GM23338 (cell line): ENCODE data around the gene CTSC. TPM values are rescaled to one million over a fixed set of nuclear protein-coding genes. Genes with fewer than 3 reads are reported as not detected.

Source experiments
- ATAC-seq: fragments of 200-7000 bp; cut with Tn5 transposase; 3 replicates; pipeline ENCODE4 v1.9.1; 2020
- DNase-seq: peaks from one replicate; pipeline ENCODE4 v3.0.0-alpha.2; 2015; ENCODE audit warnings: low spot score
- H2AFZ ChIP-seq: fragments of 200-600 bp; sonication (generic); 2 replicates; pipeline ENCODE4 v1.8.0; 2016; ENCODE audit warnings: antibody characterized with exemption, mild to moderate bottlenecking, moderate library complexity
- H3F3A ChIP-seq: fragments of 200-600 bp; sonication (generic); replicated peaks from 2 replicates; pipeline ENCODE4 v1.8.0; 2017; ENCODE audit warnings: antibody characterized with exemption, mixed run types, low read depth
- H3K27ac ChIP-seq: fragments of 200-600 bp; sonication (generic); 2 replicates; pipeline ENCODE4 v1.6.1; 2016; ENCODE audit warnings: low read depth
- H3K27me3 ChIP-seq: fragments of 200-600 bp; sonication (generic); 2 replicates; pipeline ENCODE4 v1.8.0; 2016; ENCODE audit warnings: mild to moderate bottlenecking, mixed run types, moderate library complexity; ENCODE audit not compliant: insufficient read depth
- H3K36me3 ChIP-seq: fragments of 200-600 bp; sonication (generic); 2 replicates; pipeline ENCODE4 v1.8.0; 2016; ENCODE audit warnings: mild to moderate bottlenecking; ENCODE audit not compliant: insufficient read depth
- H3K4me1 ChIP-seq: fragments of 200-600 bp; sonication (generic); 2 replicates; pipeline ENCODE4 v1.8.0; 2016; ENCODE audit warnings: mild to moderate bottlenecking, moderate library complexity; ENCODE audit not compliant: insufficient read depth
- H3K4me2 ChIP-seq: fragments of 200-600 bp; sonication (generic); 2 replicates; pipeline ENCODE4 v1.7.1; 2017; ENCODE audit warnings: mixed run types
- H3K4me3 ChIP-seq: fragments of 200-600 bp; sonication (generic); 2 replicates; pipeline ENCODE4 v1.6.1; 2016; ENCODE audit warnings: mixed run types
- H3K79me2 ChIP-seq: fragments of 200-600 bp; sonication (generic); replicated peaks from 2 replicates; pipeline ENCODE4 v1.8.0; 2017; ENCODE audit warnings: mild to moderate bottlenecking; ENCODE audit not compliant: insufficient read depth
- H3K9me2 ChIP-seq: fragments of 200-600 bp; sonication (generic); 2 replicates; pipeline ENCODE4 v1.8.0; 2017; ENCODE audit not compliant: insufficient read depth
- H4K20me1 ChIP-seq: fragments of 200-600 bp; sonication (generic); replicated peaks from 2 replicates; pipeline ENCODE4 v1.8.0; 2017; ENCODE audit warnings: mild to moderate bottlenecking; ENCODE audit not compliant: insufficient read depth
- H3K27ac Mint-ChIP-seq: 2 replicates; pipeline ENCODE4 v1.8.0; 2020; ENCODE audit warnings: inconsistent platforms, mild to moderate bottlenecking, moderate library complexity, mixed read lengths
- H3K27me3 Mint-ChIP-seq: 3 replicates; pipeline ENCODE4 v1.8.0; 2022; ENCODE audit warnings: low read depth, mild to moderate bottlenecking, moderate library complexity, mixed read lengths, inconsistent platforms; ENCODE audit not compliant: insufficient read depth, poor library complexity
- H3K36me3 Mint-ChIP-seq: 3 replicates; pipeline ENCODE4 v1.8.0; 2021; ENCODE audit warnings: low read depth, mild to moderate bottlenecking, inconsistent platforms, moderate library complexity, mixed read lengths
- H3K4me1 Mint-ChIP-seq: 3 replicates; pipeline ENCODE4 v1.8.0; 2020; ENCODE audit warnings: mild to moderate bottlenecking, inconsistent platforms, mixed read lengths
- H3K4me3 Mint-ChIP-seq: 3 replicates; pipeline ENCODE4 v1.8.0; 2021; ENCODE audit warnings: moderate library complexity, mild to moderate bottlenecking, inconsistent platforms, mixed read lengths
- H3K9me3 Mint-ChIP-seq: 3 replicates; pipeline ENCODE4 v1.8.0; 2020; ENCODE audit warnings: moderate library complexity, mild to moderate bottlenecking, inconsistent platforms, mixed read lengths
- CREB1 ChIP-seq: fragments of 250-450 bp; sonication (Bioruptor Pico); IDR thresholded peaks from 2 replicates; pipeline ENCODE4 v1.5.0; 2020; ENCODE audit warnings: low read depth, mild to moderate bottlenecking, moderate library complexity
- EZH2 ChIP-seq: fragments of 200-600 bp; sonication (generic); IDR thresholded peaks from one replicate; pipeline ENCODE4 v1.8.0; 2017; ENCODE audit warnings: antibody characterized with exemption, mild to moderate bottlenecking, low read depth; ENCODE audit not compliant: unreplicated experiment
- EZH2phosphoT487 ChIP-seq: fragments of 200-600 bp; sonication (generic); IDR thresholded peaks from one replicate; pipeline ENCODE4 v1.8.1; 2018; ENCODE audit warnings: antibody characterized with exemption; ENCODE audit not compliant: unreplicated experiment
- JUNB ChIP-seq: IDR thresholded peaks from one replicate; pipeline ENCODE4 v1.6.1; 2016; ENCODE audit warnings: antibody characterized with exemption; ENCODE audit not compliant: unreplicated experiment
- polyA plus RNA-seq: library from polyadenylated mRNA; unstranded; fragments of >200 nt; fragmentation: Nextera tagmentation; extraction: Ambion mirVana; gene quantifications from 2 replicates; pipeline ENCODE4 v1.2.1, GENCODE V29; 2016
- total RNA-seq: library from RNA; depleted of rRNA; stranded (reverse); fragments of >200 nt; shearing (Covaris generic); gene quantifications from 2 replicates; pipeline ENCODE4 v1.2.3, GENCODE V29; 2014
- TF ChIP-seq, protein P1 (sequence below): IDR thresholded peaks from 2 replicates; pipeline ENCODE4 v1.6.1; 2016; ENCODE audit warnings: antibody characterized with exemption
- TF ChIP-seq, protein P2 (sequence below), 2 experiments: fragments of 200-600 bp in 1 of 2; sonication (generic) in 1 of 2; conservative IDR thresholded peaks; 2 replicates each; pipeline versions ENCODE4 v1.5.1 to v1.6.1; 2016 to 2017; ENCODE audit warnings: antibody characterized with exemption in 2 of 2, low read depth in 2 of 2, mild to moderate bottlenecking in 2 of 2, moderate library complexity in 1 of 2

CTSC gene
- total and polyA plus RNA-seq, 2 experiments from 2014 or later: 408 to 444 TPM

DNA sequence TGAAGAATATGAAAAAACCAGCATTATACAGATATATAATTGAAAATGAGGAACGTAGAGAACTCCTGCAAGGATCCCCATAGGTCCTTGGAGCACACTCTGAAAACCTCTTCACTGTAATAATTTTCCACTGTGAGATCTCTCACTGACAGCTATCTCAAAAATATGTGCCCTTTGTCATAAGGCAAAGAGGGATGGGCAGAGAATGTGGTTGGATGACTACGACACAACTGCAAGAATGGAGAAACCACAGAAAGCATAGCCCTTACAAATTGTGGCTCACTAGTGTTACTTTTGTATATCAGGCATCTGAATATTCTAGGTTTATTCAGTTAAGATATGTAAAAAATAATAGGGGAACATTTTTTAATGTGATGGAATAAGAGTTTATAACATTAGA is 7.9 kb upstream of the CTSC start:
- DNase-seq (no peak), ATAC-seq (no peak)
- peaks cover 6% of the 10 kb centered on the region; the same call in 1 of the 2 replicates for H3K4me1 ChIP-seq
- no peak overlapping the region for H3K4me2 ChIP-seq
- H4K20me1 ChIP-seq: no peaks in the 10 kb centered on the region
- Mint-ChIP-seq H3K4me1 (peaks cover 5% of the 10 kb centered on the region; the same call in 1 of the 3 replicates), H3K27ac (no peak overlapping the region), H3K36me3 (no peaks in the 10 kb centered on the region), H3K9me3 (no peaks in the 10 kb centered on the region), H3K27me3 (peaks cover 3% of the 10 kb centered on the region), H3K4me3 (no peak overlapping the region)
- H3K36me3 ChIP-seq: no peaks in the 10 kb centered on the region
- H3K27me3 ChIP-seq: no peaks in the 10 kb centered on the region
- no peaks in the 10 kb centered on the region for H3K9me2 ChIP-seq
- no peaks in the 10 kb centered on the region for H3K79me2 ChIP-seq
- H3K27ac ChIP-seq: no peak overlapping the region
- TF ChIP-seq, protein P1, sequence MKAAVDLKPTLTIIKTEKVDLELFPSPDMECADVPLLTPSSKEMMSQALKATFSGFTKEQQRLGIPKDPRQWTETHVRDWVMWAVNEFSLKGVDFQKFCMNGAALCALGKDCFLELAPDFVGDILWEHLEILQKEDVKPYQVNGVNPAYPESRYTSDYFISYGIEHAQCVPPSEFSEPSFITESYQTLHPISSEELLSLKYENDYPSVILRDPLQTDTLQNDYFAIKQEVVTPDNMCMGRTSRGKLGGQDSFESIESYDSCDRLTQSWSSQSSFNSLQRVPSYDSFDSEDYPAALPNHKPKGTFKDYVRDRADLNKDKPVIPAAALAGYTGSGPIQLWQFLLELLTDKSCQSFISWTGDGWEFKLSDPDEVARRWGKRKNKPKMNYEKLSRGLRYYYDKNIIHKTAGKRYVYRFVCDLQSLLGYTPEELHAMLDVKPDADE: no peak
- TF ChIP-seq EZH2: no peak
- TF ChIP-seq, protein P2, sequence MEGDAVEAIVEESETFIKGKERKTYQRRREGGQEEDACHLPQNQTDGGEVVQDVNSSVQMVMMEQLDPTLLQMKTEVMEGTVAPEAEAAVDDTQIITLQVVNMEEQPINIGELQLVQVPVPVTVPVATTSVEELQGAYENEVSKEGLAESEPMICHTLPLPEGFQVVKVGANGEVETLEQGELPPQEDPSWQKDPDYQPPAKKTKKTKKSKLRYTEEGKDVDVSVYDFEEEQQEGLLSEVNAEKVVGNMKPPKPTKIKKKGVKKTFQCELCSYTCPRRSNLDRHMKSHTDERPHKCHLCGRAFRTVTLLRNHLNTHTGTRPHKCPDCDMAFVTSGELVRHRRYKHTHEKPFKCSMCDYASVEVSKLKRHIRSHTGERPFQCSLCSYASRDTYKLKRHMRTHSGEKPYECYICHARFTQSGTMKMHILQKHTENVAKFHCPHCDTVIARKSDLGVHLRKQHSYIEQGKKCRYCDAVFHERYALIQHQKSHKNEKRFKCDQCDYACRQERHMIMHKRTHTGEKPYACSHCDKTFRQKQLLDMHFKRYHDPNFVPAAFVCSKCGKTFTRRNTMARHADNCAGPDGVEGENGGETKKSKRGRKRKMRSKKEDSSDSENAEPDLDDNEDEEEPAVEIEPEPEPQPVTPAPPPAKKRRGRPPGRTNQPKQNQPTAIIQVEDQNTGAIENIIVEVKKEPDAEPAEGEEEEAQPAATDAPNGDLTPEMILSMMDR (conservative IDR thresholded peaks at IDR 0.05; ENCODE audit: low read depth in 2 of 2): no peak
- no peak for TF ChIP-seq EZH2phosphoT487
- no peak for TF ChIP-seq JUNB
- no peak overlapping the region for H2AFZ ChIP-seq
- no peaks in the 10 kb centered on the region for H3F3A ChIP-seq
- no peak overlapping the region for H3K4me3 ChIP-seq

DNA sequence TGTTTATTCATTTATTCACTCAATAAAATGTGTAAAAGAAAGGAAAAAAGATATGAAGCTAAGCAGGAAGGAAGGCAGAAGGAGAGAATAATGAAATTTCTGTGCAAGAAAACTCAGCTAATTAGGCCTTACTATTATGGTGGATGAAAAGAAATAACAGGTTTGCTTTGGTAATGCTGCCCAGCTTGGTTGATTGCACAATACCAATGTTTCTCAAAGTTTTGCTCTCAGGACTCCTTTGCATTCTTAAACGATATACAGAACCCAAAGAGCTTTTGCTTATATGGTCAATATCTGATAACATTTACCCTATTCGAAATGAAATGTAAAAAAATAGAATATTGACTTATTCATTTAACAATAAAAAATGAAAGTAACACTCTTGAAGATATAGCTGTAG is 7.3 kb upstream of the CTSC start:
- Histone ChIP-seq H3K27ac (no peak overlapping the region), H3K4me2 (no peak overlapping the region), H3K27me3 (no peaks in the 10 kb centered on the region), H3F3A (no peaks in the 10 kb centered on the region), H3K4me3 (no peak overlapping the region), H3K4me1 (peaks cover 7% of the 10 kb centered on the region; the same call in 1 of the 2 replicates), H3K9me2 (no peaks in the 10 kb centered on the region), H4K20me1 (no peaks in the 10 kb centered on the region), H2AFZ (no peak overlapping the region), H3K36me3 (no peaks in the 10 kb centered on the region), H3K79me2 (no peaks in the 10 kb centered on the region)
- DNase-seq: no peak
- no peak for TF ChIP-seq JUNB
- TF ChIP-seq, protein P1: no peak
- TF ChIP-seq CREB1 (CRISPR knock-in tag): no peak
- H3K27me3 Mint-ChIP-seq: peaks cover 3% of the 10 kb centered on the region
- peaks cover 9% of the 10 kb centered on the region; the same call in 2 of the 3 replicates for H3K4me1 Mint-ChIP-seq
- ATAC-seq: no peak
- no peak overlapping the region for H3K27ac Mint-ChIP-seq
- H3K9me3 Mint-ChIP-seq: no peaks in the 10 kb centered on the region
- no peak overlapping the region for H3K4me3 Mint-ChIP-seq
- no peaks in the 10 kb centered on the region for H3K36me3 Mint-ChIP-seq
